Effector memory CD4-positive, alpha-beta T cell (primary cell): ENCODE measurements around the gene PLCH1.

Experiments used
- DNase-seq, 3 donors: peaks; one replicate each; pipeline ENCODE4 v3.0.0-alpha.2; 2020
- H3K27ac ChIP-seq: 2 replicates; pipeline ENCODE4 v1.7.0; 2013; ENCODE audit warnings: mild to moderate bottlenecking, low read length, moderate library complexity; ENCODE audit not compliant: insufficient read depth, poor library complexity, severe bottlenecking
- H3K27me3 ChIP-seq: replicated peaks from 2 replicates; pipeline ENCODE4 v1.7.0; 2013; ENCODE audit warnings: mild to moderate bottlenecking, low read length; ENCODE audit not compliant: insufficient read depth, control insufficient read depth, poor library complexity, severe bottlenecking
- H3K36me3 ChIP-seq: 2 replicates; pipeline ENCODE4 v1.7.0; 2013; ENCODE audit warnings: mild to moderate bottlenecking, low read length, moderate library complexity; ENCODE audit not compliant: control insufficient read depth, insufficient read depth
- H3K4me1 ChIP-seq: 2 replicates; pipeline ENCODE4 v1.7.0; 2013; ENCODE audit warnings: low read length, mild to moderate bottlenecking; ENCODE audit not compliant: control insufficient read depth, insufficient read depth, poor library complexity, severe bottlenecking
- H3K4me3 ChIP-seq: 2 replicates; pipeline ENCODE4 v1.7.0; 2013; ENCODE audit warnings: low read length, low read depth, mild to moderate bottlenecking; ENCODE audit not compliant: insufficient read depth, poor library complexity, severe bottlenecking
- H3K9me3 ChIP-seq: 2 replicates; pipeline ENCODE4 v1.7.0; 2013; ENCODE audit warnings: mild to moderate bottlenecking, low read length, moderate library complexity; ENCODE audit not compliant: control insufficient read depth

PLCH1 gene

GRCh38 chr3:155481591-155481990, 263.3 kb downstream of the PLCH1 start:
- Histone ChIP-seq H3K9me3 (no peaks in the 10 kb centered on the region), H3K4me1 (no peaks in the 10 kb centered on the region), H3K4me3 (no peak overlapping the region), H3K27ac (no peak overlapping the region), H3K36me3 (no peaks in the 10 kb centered on the region), H3K27me3 (no peaks in the 10 kb centered on the region)
- DNase-seq: no peak

- no peak overlapping the region for H3K4me3 ChIP-seq
- H3K9me3 ChIP-seq: no peaks in the 10 kb centered on the region
- H3K27ac ChIP-seq: no peak overlapping the region
- no peak for DNase-seq
- H3K4me1 ChIP-seq: no peaks in the 10 kb centered on the region
- H3K27me3 ChIP-seq: no peaks in the 10 kb centered on the region
- no peaks in the 10 kb centered on the region for H3K36me3 ChIP-seq
These were observed 263.8 kb downstream of the PLCH1 start for GRCh38 chr3:155481089-155481488.

DNA sequence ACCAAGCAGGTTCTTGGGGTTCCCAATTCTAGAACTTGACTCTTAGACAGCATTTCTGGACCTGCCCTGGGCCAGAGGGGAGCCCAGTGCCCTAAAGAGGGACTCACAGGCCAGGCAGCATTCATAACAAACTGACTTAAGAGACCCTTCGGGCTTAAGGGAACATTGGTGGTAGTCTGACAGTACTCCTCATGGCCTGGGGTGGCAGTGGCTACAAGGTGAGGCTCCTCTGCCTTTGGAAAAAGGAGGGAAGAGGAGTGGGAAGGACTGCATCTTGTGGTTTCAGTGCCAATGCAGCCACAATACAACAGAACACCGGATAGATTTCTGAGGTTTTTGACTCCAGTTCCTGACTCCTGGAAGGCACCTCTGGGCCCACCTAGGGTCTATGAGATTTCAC, 279.2 kb downstream of the PLCH1 start:
- Histone ChIP-seq H3K36me3 (no peaks in the 10 kb centered on the region), H3K4me1 (no peaks in the 10 kb centered on the region), H3K9me3 (peaks cover 4% of the 10 kb centered on the region), H3K27me3 (no peaks in the 10 kb centered on the region), H3K27ac (no peak overlapping the region), H3K4me3 (no peak overlapping the region)
- no peak for DNase-seq

DNA sequence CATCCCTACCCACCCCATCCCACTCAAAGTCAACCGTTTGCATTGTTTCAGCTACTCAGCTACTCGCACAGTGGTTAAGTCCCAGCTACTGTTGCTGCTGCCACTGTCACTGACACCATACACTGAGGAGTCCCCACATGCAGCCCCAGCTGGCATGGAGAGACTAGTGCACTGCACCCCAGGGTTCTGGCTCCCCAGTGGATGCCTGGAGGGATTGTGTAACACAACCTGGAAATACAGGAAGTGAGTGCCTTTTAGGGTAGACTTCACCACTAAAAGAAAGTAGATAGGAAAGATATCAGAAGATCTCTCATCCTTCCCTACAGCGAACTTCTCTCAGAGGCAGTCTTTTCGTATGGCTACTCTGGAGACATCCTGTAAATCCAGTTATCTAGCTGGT, 282.2 kb downstream of the PLCH1 start:
- H3K27me3 ChIP-seq: no peaks in the 10 kb centered on the region
- no peaks in the 10 kb centered on the region for H3K4me1 ChIP-seq
- H3K4me3 ChIP-seq: no peak overlapping the region
- no peak for DNase-seq
- H3K27ac ChIP-seq: no peak overlapping the region
- peaks cover 4% of the 10 kb centered on the region for H3K9me3 ChIP-seq
- H3K36me3 ChIP-seq: no peaks in the 10 kb centered on the region

DNA sequence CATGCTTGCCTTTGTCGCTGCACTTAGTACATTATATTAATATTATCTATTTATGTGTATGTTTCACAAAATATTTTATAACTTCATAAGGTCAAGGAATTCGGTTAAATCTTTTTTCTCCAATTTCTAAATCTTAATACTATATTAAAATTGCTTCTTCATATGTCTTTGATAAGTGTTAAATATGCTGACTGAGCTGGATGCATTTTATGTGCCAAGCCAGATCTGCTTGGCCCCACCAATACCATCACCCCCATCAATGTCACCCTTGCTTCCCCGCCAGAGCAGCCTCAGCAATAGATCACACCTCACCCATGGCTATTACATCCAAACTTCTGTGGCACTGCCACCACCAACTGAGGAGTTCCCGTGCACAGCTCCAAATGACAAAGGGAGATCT, 287.3 kb downstream of the PLCH1 start:
- Histone ChIP-seq H3K27ac (no peak overlapping the region), H3K9me3 (no peaks in the 10 kb centered on the region), H3K4me3 (no peak overlapping the region), H3K4me1 (no peaks in the 10 kb centered on the region), H3K27me3 (no peaks in the 10 kb centered on the region), H3K36me3 (no peaks in the 10 kb centered on the region)
- DNase-seq: no peak

- no peaks in the 10 kb centered on the region for H3K27me3 ChIP-seq
- no peaks in the 10 kb centered on the region for H3K4me1 ChIP-seq
- H3K27ac ChIP-seq: no peak overlapping the region
- H3K9me3 ChIP-seq: no peaks in the 10 kb centered on the region
- no peak overlapping the region for H3K4me3 ChIP-seq
- DNase-seq: no peak
- H3K36me3 ChIP-seq: no peaks in the 10 kb centered on the region
These were observed 289.1 kb downstream of the PLCH1 start for GRCh38 chr3:155455765-155456164.

GRCh38 chr3:155453512-155453911, 291.4 kb downstream of the PLCH1 start:
- no peak for DNase-seq
- Histone ChIP-seq H3K36me3 (no peaks in the 10 kb centered on the region), H3K4me3 (no peak overlapping the region), H3K9me3 (no peaks in the 10 kb centered on the region), H3K27ac (no peak overlapping the region), H3K27me3 (no peaks in the 10 kb centered on the region), H3K4me1 (no peaks in the 10 kb centered on the region)

DNA sequence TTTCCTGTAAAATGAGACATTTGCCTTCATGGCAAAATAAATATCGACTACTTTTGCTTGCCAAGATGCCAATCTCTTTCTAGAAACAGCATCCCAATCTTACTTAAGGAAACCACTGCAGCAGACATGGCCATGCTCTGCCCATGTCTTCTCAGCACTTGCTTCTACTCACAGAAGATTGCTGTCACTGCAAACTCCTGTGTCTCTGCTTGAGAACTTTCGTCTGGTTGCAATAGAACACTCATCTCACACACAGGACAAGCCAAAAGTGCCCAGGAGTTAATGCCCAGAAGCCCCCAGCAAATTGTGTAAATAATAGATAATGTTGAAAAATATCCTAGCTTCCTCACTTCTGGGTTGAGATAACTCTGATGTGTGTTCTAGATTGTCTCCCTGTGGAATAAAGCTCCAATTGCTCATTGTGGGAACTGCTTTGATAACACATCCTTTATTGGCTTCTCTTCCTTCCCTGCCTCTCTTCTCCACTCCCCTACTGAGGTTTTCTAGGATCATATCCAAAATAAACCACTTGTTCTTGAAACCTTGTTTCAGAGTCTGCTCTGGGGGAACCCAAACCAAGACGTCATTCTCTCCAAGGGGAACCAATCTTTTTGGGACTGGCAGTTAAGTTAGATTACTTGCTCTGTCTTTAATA, 295.1 kb downstream of the PLCH1 start:
- Histone ChIP-seq H3K36me3 (no peaks in the 10 kb centered on the region), H3K27ac (no peak overlapping the region), H3K4me1 (no peaks in the 10 kb centered on the region), H3K9me3 (no peaks in the 10 kb centered on the region), H3K27me3 (no peaks in the 10 kb centered on the region), H3K4me3 (no peak overlapping the region)
- no peak for DNase-seq

DNA sequence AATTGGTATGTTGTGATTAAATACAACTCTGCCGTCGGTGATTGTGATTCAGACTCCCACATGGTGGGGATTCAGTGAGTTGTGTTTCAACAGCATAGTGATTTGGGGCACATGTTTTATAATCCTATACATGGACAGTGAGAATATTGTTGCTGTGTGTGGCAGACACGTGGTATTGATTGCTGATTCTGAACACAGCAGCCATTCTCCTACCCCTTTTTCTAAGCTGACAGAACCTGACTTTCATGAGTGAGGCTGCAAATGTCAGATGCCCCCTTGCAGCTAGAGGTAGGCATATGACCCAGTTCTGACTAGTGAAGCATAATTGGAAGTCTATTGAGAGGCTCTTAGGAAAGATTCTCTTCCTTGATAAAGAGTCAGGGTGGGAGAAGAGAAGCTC, 296.3 kb downstream of the PLCH1 start:
- Histone ChIP-seq H3K4me3 (no peak overlapping the region), H3K4me1 (no peaks in the 10 kb centered on the region), H3K27ac (no peak overlapping the region), H3K9me3 (no peaks in the 10 kb centered on the region), H3K27me3 (no peaks in the 10 kb centered on the region), H3K36me3 (no peaks in the 10 kb centered on the region)
- no peak for DNase-seq

DNA sequence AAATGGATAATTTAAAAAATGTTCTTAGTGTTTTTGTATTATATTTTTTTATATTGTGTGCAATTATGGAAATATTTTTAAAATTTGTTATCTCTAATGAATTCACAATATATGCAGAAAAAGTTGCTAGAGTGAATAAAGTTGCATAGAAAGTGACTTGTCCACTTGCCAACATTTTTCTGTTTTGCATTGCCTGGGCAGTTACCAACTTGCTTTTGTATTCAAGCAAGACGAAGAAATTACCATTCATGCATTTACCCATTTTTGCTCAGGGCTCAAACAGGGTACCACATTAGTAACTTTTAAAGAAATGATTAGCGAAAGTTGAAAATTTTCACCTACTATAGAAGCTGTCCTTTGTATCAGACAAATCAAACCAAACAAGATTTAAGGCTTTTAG, 298.5 kb downstream of the PLCH1 start:
- Histone ChIP-seq H3K27ac (no peak overlapping the region), H3K9me3 (no peaks in the 10 kb centered on the region), H3K36me3 (no peaks in the 10 kb centered on the region), H3K27me3 (no peaks in the 10 kb centered on the region), H3K4me1 (no peaks in the 10 kb centered on the region), H3K4me3 (no peak overlapping the region)
- DNase-seq: no peak
